ENCODE measurements around the gene C22orf15.

Gene C22orf15

GRCh38 chr22:23801886-23802377, 39.1 kb downstream of the C22orf15 start:
- Histone ChIP-seq H3K4me2 (ENCODE audit: low read length) (no peak overlapping the region; the same call in 1 of the 2 replicates), H3K27ac (ENCODE audit: low read length) (peak overlapping the region; percentile 95), H3K79me2 (ENCODE audit: low read length) (peaks cover 8% of the 10 kb centered on the region), H4K20me1 (ENCODE audit: insufficient read depth, low read length) (no peaks in the 10 kb centered on the region), H3K9ac (ENCODE audit: low read length) (peak overlapping the region; percentile 56; the same call in 1 of the 2 replicates), H3K36me3 (replicated peaks; ENCODE audit: low read depth, low read length) (peaks cover 76% of the 10 kb centered on the region), H3K4me1 (ENCODE audit: low read length) (peaks cover 73% of the 10 kb centered on the region), H3K4me3 (ENCODE audit: low read length) (no peak overlapping the region), H2AFZ (ENCODE audit: low read depth, low read length) (no peak overlapping the region), H3K9me3 (ENCODE audit: insufficient read depth, low read length) (no peaks in the 10 kb centered on the region), H3K27me3 (ENCODE audit: low read depth, low read length) (no peaks in the 10 kb centered on the region)
- TF ChIP-seq EZH2phosphoT487 (IDR thresholded peaks at IDR 0.05; ENCODE audit: low read depth) (no peak), CTCF (IDR thresholded peaks at IDR 0.05; ENCODE audit: low read depth, low read length) (no peak)

- Histone ChIP-seq H3K27me3 (ENCODE audit: low read depth, low read length) (no peaks in the 10 kb centered on the region), H3K4me3 (ENCODE audit: low read length) (no peak overlapping the region), H3K9me3 (ENCODE audit: insufficient read depth, low read length) (no peaks in the 10 kb centered on the region), H3K4me1 (ENCODE audit: low read length) (peaks cover 71% of the 10 kb centered on the region), H3K36me3 (replicated peaks; ENCODE audit: low read depth, low read length) (peaks cover 71% of the 10 kb centered on the region), H3K79me2 (ENCODE audit: low read length) (peaks cover 3% of the 10 kb centered on the region), H4K20me1 (ENCODE audit: insufficient read depth, low read length) (no peaks in the 10 kb centered on the region), H3K9ac (ENCODE audit: low read length) (no peak overlapping the region), H3K27ac (ENCODE audit: low read length) (no peak overlapping the region), H2AFZ (ENCODE audit: low read depth, low read length) (no peak overlapping the region), H3K4me2 (ENCODE audit: low read length) (no peak overlapping the region)
- TF ChIP-seq CTCF (IDR thresholded peaks at IDR 0.05; ENCODE audit: low read depth, low read length) (no peak), EZH2phosphoT487 (IDR thresholded peaks at IDR 0.05; ENCODE audit: low read depth) (no peak)
Measured at GRCh38 chr22:23803001-23803819, 40.4 kb downstream of the C22orf15 start.

GRCh38 chr22:23804781-23805291, 42.0 kb downstream of the C22orf15 start:
- no peak overlapping the region for H3K9ac ChIP-seq (ENCODE audit: low read length)
- TF ChIP-seq EZH2phosphoT487 (IDR thresholded peaks at IDR 0.05; ENCODE audit: low read depth) (no peak), CTCF (IDR thresholded peaks at IDR 0.05; ENCODE audit: low read depth, low read length) (no peak)
- no peaks in the 10 kb centered on the region for H4K20me1 ChIP-seq (ENCODE audit: insufficient read depth, low read length)
- H3K9me3 ChIP-seq (ENCODE audit: insufficient read depth, low read length): no peaks in the 10 kb centered on the region
- no peak overlapping the region for H3K4me2 ChIP-seq (ENCODE audit: low read length)
- no peak overlapping the region for H3K4me3 ChIP-seq (ENCODE audit: low read length)
- peaks cover 62% of the 10 kb centered on the region for H3K36me3 ChIP-seq (replicated peaks; ENCODE audit: low read depth, low read length)
- no peaks in the 10 kb centered on the region for H3K27me3 ChIP-seq (ENCODE audit: low read depth, low read length)
- no peak overlapping the region for H3K27ac ChIP-seq (ENCODE audit: low read length)
- H3K4me1 ChIP-seq (ENCODE audit: low read length): peaks cover 55% of the 10 kb centered on the region
- no peaks in the 10 kb centered on the region; the same call in 1 of the 2 replicates for H3K79me2 ChIP-seq (ENCODE audit: low read length)
- H2AFZ ChIP-seq (ENCODE audit: low read depth, low read length): no peak overlapping the region

GRCh38 chr22:23806837-23807236, 44.0 kb downstream of the C22orf15 start:
- TF ChIP-seq EZH2phosphoT487 (IDR thresholded peaks at IDR 0.05; ENCODE audit: low read depth) (no peak), CTCF (IDR thresholded peaks at IDR 0.05; ENCODE audit: low read depth, low read length) (no peak)
- no peaks in the 10 kb centered on the region for H4K20me1 ChIP-seq (ENCODE audit: insufficient read depth, low read length)
- H2AFZ ChIP-seq (ENCODE audit: low read depth, low read length): no peak overlapping the region
- H3K9me3 ChIP-seq (ENCODE audit: insufficient read depth, low read length): no peaks in the 10 kb centered on the region
- peaks cover 51% of the 10 kb centered on the region for H3K36me3 ChIP-seq (replicated peaks; ENCODE audit: low read depth, low read length)
- no peak overlapping the region for H3K4me2 ChIP-seq (ENCODE audit: low read length)
- no peak overlapping the region for H3K9ac ChIP-seq (ENCODE audit: low read length)
- H3K79me2 ChIP-seq (ENCODE audit: low read length): no peaks in the 10 kb centered on the region; the same call in 1 of the 2 replicates
- no peaks in the 10 kb centered on the region for H3K27me3 ChIP-seq (ENCODE audit: low read depth, low read length)
- H3K27ac ChIP-seq (ENCODE audit: low read length): no peak overlapping the region
- H3K4me3 ChIP-seq (ENCODE audit: low read length): no peak overlapping the region
- peaks cover 35% of the 10 kb centered on the region for H3K4me1 ChIP-seq (ENCODE audit: low read length)

Measured in OCI-LY3 (cell line).